ENCODE measurements around the gene BRAT1. TPM values are rescaled to one million over a fixed set of nuclear protein-coding genes. Genes with fewer than 3 reads are reported as not detected.

Gene BRAT1
- total RNA-seq, 1 donor from 2014 or later = 19.7 TPM

DNA sequence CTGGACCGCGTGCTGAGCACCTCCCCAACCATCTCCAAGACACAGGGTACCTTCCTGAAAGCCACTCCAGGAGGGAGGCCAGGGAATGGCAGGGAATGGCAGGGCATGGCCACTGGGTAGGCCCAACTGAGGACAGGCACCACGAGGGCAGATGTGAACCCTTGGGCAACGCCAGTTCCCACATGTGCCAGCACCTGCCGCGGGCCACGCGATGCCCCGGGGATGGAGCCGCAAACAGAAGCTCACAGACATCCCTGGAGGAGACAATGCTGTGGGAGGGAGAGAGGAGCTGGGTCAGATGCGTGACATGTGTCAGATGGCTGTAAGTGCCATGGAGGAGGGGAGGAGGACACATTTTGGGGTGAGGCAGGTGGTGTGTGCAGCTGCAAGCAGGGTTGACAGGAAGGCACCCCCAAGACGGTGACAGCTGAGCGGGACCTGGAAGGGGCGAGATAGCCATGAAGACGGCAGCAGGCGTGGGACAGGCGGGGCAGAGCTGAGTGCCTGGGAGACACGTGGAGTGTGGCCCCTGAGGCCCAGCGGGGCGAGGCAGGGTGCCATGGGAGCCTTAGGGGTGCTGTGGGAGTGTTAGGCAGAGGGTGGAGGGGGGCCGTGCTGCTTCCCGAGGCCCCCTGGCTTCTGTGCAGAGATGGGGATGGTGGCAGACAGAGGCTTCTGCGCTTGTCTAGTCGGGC lies 31.1 kb upstream of the BRAT1 start:
- peaks cover 3% of the 10 kb centered on the region for H3K4me1 Mint-ChIP-seq (ENCODE audit: low read depth, unreplicated experiment)
- no peak overlapping the region for H3K27ac Mint-ChIP-seq (ENCODE audit: unreplicated experiment)
- Histone ChIP-seq H3K27me3 (ENCODE audit: insufficient read depth, low read length) (no peaks in the 10 kb centered on the region), H3K4me2 (ENCODE audit: low read length) (no peak overlapping the region), H3K9ac (ENCODE audit: low read length) (no peak overlapping the region), H2AFZ (ENCODE audit: low read depth, low read length) (no peak overlapping the region), H4K20me1 (ENCODE audit: insufficient read depth, low read length) (no peaks in the 10 kb centered on the region), H3K27ac (ENCODE audit: low read depth, low read length) (no peak overlapping the region), H3K4me3 (ENCODE audit: insufficient read depth, low read depth, low read length) (no peak overlapping the region), H3K36me3 (ENCODE audit: insufficient read depth, low read length) (peaks cover 3% of the 10 kb centered on the region), H3K79me2 (ENCODE audit: insufficient read depth, low read length) (no peaks in the 10 kb centered on the region), H3K9me3 (ENCODE audit: insufficient read depth, low read depth, low read length) (no peaks in the 10 kb centered on the region), H3K4me1 (ENCODE audit: insufficient read depth, low read length) (no peaks in the 10 kb centered on the region)
- DNase-seq (ENCODE audit: low read depth) = no peak
- no peak for FAIRE-seq
- H3K4me3 Mint-ChIP-seq (ENCODE audit: unreplicated experiment) = no peak overlapping the region
- no peaks in the 10 kb centered on the region for H3K9me3 Mint-ChIP-seq (ENCODE audit: unreplicated experiment)
- H3K27me3 Mint-ChIP-seq (ENCODE audit: low read depth, unreplicated experiment) = peaks cover 5% of the 10 kb centered on the region
- no peak for TF ChIP-seq EZH2 (IDR thresholded peaks at IDR 0.05; ENCODE audit: insufficient read depth, low read length)
- TF ChIP-seq, protein P1, sequence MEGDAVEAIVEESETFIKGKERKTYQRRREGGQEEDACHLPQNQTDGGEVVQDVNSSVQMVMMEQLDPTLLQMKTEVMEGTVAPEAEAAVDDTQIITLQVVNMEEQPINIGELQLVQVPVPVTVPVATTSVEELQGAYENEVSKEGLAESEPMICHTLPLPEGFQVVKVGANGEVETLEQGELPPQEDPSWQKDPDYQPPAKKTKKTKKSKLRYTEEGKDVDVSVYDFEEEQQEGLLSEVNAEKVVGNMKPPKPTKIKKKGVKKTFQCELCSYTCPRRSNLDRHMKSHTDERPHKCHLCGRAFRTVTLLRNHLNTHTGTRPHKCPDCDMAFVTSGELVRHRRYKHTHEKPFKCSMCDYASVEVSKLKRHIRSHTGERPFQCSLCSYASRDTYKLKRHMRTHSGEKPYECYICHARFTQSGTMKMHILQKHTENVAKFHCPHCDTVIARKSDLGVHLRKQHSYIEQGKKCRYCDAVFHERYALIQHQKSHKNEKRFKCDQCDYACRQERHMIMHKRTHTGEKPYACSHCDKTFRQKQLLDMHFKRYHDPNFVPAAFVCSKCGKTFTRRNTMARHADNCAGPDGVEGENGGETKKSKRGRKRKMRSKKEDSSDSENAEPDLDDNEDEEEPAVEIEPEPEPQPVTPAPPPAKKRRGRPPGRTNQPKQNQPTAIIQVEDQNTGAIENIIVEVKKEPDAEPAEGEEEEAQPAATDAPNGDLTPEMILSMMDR (IDR thresholded peaks at IDR 0.05; ENCODE audit: insufficient read depth, low read depth, low read length) = no peak
- peaks cover 33% of the 10 kb centered on the region for H3K36me3 Mint-ChIP-seq (ENCODE audit: low read depth, unreplicated experiment)

DNA sequence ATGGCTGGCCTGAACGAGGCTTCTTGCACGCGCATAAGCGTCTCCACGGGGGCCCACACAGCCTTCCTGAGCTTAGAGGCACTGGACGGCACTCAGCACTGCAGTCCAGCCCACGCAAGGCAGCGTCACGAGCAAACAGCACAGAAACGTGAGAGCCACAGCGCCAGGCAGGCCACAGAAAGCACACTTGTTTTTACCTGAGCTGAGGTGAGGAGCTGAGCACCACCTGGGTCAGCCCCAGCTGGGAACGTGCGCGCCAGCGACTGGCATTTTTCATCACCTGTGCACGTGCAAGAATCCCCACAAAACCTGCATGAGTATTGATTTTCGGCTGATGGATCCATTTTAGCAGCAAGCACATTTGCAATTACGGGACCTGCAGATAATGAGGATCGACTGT lies 30.1 kb upstream of the BRAT1 start:
- Mint-ChIP-seq H3K9me3 (ENCODE audit: unreplicated experiment) (no peaks in the 10 kb centered on the region), H3K4me1 (ENCODE audit: low read depth, unreplicated experiment) (peaks cover 3% of the 10 kb centered on the region), H3K27ac (ENCODE audit: unreplicated experiment) (no peak overlapping the region), H3K27me3 (ENCODE audit: low read depth, unreplicated experiment) (peaks cover 5% of the 10 kb centered on the region), H3K4me3 (ENCODE audit: unreplicated experiment) (no peak overlapping the region), H3K36me3 (ENCODE audit: low read depth, unreplicated experiment) (peaks cover 29% of the 10 kb centered on the region)
- Histone ChIP-seq H3K79me2 (ENCODE audit: insufficient read depth, low read length) (no peaks in the 10 kb centered on the region), H3K4me3 (ENCODE audit: insufficient read depth, low read depth, low read length) (no peak overlapping the region), H3K4me1 (ENCODE audit: insufficient read depth, low read length) (no peaks in the 10 kb centered on the region), H3K27me3 (ENCODE audit: insufficient read depth, low read length) (no peaks in the 10 kb centered on the region), H3K27ac (ENCODE audit: low read depth, low read length) (no peak overlapping the region), H3K9me3 (ENCODE audit: insufficient read depth, low read depth, low read length) (no peaks in the 10 kb centered on the region), H2AFZ (ENCODE audit: low read depth, low read length) (no peak overlapping the region), H4K20me1 (ENCODE audit: insufficient read depth, low read length) (no peaks in the 10 kb centered on the region), H3K9ac (ENCODE audit: low read length) (no peak overlapping the region), H3K4me2 (ENCODE audit: low read length) (no peak overlapping the region), H3K36me3 (ENCODE audit: insufficient read depth, low read length) (no peaks in the 10 kb centered on the region)
- FAIRE-seq (no peak), DNase-seq (ENCODE audit: low read depth) (no peak)
- TF ChIP-seq, protein P1 (IDR thresholded peaks at IDR 0.05; ENCODE audit: insufficient read depth, low read depth, low read length) = no peak
- TF ChIP-seq EZH2 (IDR thresholded peaks at IDR 0.05; ENCODE audit: insufficient read depth, low read length) = no peak

Measured in astrocyte (in vitro differentiated cells and primary cell).